Adipocyte (in vitro differentiated cells): Measurements from ENCODE around the gene MLLT3.

Experiments used
- DNase-seq: peaks from one replicate; pipeline ENCODE4 v3.0.0-alpha.2; 2015; ENCODE audit warnings: low read depth
- H3K27me3 ChIP-seq: replicated peaks from 2 replicates; pipeline ENCODE4 v1.7.0; 2013; ENCODE audit warnings: mild to moderate bottlenecking, low read length, moderate library complexity; ENCODE audit not compliant: control insufficient read depth, insufficient read depth
- H3K36me3 ChIP-seq: 2 replicates; pipeline ENCODE4 v1.7.0; 2013; ENCODE audit warnings: low read length, mild to moderate bottlenecking, moderate library complexity; ENCODE audit not compliant: control insufficient read depth, insufficient read depth, severe bottlenecking
- H3K4me1 ChIP-seq: 2 replicates; pipeline ENCODE4 v1.7.0; 2013; ENCODE audit warnings: mild to moderate bottlenecking, low read length, moderate library complexity; ENCODE audit not compliant: control insufficient read depth, insufficient read depth
- H3K4me3 ChIP-seq: 2 replicates; pipeline ENCODE4 v1.7.0; 2013; ENCODE audit warnings: mild to moderate bottlenecking, low read length, moderate library complexity
- H3K9ac ChIP-seq: 2 replicates; pipeline ENCODE4 v1.7.0; 2013; ENCODE audit warnings: mild to moderate bottlenecking, low read length, moderate library complexity
- H3K9me3 ChIP-seq: 2 replicates; pipeline ENCODE4 v1.7.0; 2013; ENCODE audit warnings: mild to moderate bottlenecking, low read length, moderate library complexity; ENCODE audit not compliant: control insufficient read depth

Gene MLLT3

DNA sequence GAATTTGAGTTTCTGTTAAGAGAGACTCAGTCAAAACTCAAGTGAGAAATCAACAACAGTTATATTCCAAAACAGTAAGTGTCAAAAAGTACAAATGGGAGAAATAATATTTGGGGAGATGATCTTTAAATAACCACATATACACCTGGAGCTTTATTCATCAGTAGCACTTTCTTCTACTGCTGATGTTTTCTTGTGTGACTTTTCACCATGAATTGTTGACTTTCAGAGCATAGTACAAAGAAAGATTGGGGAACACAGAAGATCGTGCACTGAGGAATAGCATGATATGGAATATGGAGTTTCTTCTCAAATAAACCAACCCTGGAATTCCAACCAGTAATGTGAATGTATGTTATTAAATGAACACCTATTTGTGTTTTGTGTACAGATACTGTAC lies 130.7 kb downstream of the MLLT3 start:
- Histone ChIP-seq H3K4me3 (no peak overlapping the region), H3K9ac (no peak overlapping the region), H3K9me3 (no peaks in the 10 kb centered on the region), H3K4me1 (no peaks in the 10 kb centered on the region), H3K27me3 (no peaks in the 10 kb centered on the region), H3K36me3 (no peaks in the 10 kb centered on the region)
- DNase-seq: no peak

DNA sequence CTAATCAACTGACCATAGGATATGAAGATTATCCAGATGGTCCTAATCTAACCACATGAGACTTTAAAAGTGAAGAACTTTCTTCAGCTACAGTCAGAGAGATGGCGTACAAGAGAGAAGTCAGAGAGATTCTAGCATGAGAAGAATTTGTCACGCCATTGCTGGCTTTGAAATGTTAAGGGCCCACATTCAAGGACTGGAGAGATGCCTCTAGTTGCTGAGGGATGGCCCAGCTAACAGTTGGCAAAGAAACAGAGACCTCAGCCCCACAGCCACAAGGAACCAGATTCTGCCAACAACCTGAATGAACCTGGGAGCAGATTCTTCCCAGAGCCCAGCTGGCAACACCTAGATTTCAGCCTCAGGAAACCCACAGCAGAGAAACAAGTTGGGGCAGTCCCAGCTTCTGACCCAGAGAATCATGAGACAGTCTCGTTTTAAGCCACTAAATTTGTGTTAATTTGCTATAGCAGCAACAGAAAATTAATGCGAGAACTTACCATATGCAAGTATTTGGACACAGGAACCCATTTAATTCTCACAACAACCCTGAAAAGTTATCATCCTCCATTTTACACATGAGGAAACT lies 132.0 kb downstream of the MLLT3 start:
- H3K9me3 ChIP-seq: no peaks in the 10 kb centered on the region
- H3K4me3 ChIP-seq: no peak overlapping the region
- DNase-seq: no peak
- H3K27me3 ChIP-seq: no peaks in the 10 kb centered on the region
- H3K9ac ChIP-seq: no peak overlapping the region
- no peaks in the 10 kb centered on the region for H3K36me3 ChIP-seq
- no peaks in the 10 kb centered on the region for H3K4me1 ChIP-seq

DNA sequence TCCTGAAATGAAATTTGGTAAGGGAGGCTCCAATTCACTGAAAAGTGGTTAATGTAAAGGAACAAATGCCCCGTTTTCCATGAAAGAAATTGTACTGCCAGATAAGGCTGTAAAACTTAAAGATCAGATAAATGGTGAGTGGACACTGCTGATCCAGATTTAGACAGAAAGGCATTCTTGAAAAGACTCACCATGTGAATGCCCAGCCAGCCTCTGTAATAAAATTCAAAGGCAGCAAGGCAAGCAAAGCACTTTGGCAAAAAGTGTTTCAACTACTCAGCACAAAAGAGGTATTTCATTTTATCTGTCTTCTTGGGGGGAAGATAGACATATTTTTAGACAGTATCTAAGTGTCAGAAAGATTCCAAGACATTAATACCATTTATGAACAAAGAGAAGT lies 133.6 kb downstream of the MLLT3 start:
- Histone ChIP-seq H3K4me3 (no peak overlapping the region), H3K36me3 (no peaks in the 10 kb centered on the region), H3K9ac (no peak overlapping the region), H3K27me3 (no peaks in the 10 kb centered on the region), H3K9me3 (no peaks in the 10 kb centered on the region), H3K4me1 (peaks cover 2% of the 10 kb centered on the region)
- DNase-seq: no peak

DNA sequence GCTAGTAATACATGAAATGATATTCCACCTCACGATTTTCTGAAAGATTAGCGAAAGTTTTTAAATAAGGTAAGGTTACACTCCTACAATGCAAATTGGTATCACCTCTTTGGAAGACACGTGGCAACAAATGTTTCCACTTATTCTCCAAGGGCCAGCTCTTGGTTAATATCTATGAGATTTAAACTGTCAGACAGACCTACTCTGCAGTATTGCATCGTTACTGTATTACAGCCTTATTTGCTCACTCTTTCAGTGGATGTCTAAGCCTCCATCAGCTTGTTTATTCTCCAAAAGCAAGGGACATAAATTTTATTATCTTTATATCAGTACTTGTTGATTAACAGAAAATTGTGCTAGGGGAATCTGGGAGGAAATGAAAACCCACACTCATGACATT lies 135.7 kb downstream of the MLLT3 start:
- Histone ChIP-seq H3K4me3 (no peak overlapping the region), H3K9me3 (no peaks in the 10 kb centered on the region), H3K4me1 (peaks cover 2% of the 10 kb centered on the region), H3K36me3 (no peaks in the 10 kb centered on the region), H3K27me3 (no peaks in the 10 kb centered on the region), H3K9ac (no peak overlapping the region)
- no peak for DNase-seq

DNA sequence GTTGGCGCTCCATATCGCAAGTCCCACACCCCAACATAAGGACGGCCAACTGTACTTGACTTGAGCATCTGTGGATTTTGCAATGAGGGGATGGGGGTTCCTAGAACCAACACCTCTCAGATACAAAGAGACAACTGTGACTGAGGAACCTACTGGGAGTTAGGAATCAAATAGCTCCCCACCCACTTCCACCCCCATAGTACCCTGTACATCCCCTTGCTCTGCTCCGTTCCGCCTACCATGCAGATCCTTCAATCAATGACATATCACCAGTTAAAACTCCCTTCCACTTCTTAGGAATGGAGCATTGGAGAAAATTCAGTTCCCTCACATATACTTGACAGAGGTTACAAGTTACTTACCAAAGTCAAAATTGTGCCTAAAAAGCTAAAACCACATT lies 140.9 kb downstream of the MLLT3 start:
- no peaks in the 10 kb centered on the region for H3K9me3 ChIP-seq
- DNase-seq: no peak
- peaks cover 13% of the 10 kb centered on the region for H3K4me1 ChIP-seq
- no peak overlapping the region for H3K4me3 ChIP-seq
- no peaks in the 10 kb centered on the region for H3K27me3 ChIP-seq
- H3K36me3 ChIP-seq: no peaks in the 10 kb centered on the region
- H3K9ac ChIP-seq: no peak overlapping the region

DNA sequence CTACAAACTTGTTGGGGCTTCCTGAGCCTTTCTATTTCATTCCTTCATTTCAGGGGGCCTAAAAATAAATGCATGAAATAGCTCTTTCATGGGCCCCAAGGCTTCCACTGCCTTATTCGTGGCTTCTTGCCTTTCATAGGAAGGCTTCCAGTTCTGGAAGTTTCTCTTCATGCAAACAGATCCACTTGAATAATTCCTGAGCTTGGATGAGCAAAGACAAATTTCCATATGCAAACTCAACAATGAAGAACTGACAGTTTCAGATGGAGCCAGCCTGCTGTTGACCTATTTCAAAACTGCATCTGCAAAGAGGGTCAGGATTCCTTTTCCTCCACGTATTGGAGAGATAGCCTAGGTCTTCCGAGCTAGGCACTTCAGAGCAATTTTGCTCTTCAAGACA lies 142.1 kb downstream of the MLLT3 start:
- H3K9ac ChIP-seq: no peak overlapping the region
- H3K27me3 ChIP-seq: no peaks in the 10 kb centered on the region
- no peaks in the 10 kb centered on the region for H3K36me3 ChIP-seq
- no peak for DNase-seq
- no peak overlapping the region for H3K4me3 ChIP-seq
- peaks cover 13% of the 10 kb centered on the region for H3K4me1 ChIP-seq
- no peaks in the 10 kb centered on the region for H3K9me3 ChIP-seq

DNA sequence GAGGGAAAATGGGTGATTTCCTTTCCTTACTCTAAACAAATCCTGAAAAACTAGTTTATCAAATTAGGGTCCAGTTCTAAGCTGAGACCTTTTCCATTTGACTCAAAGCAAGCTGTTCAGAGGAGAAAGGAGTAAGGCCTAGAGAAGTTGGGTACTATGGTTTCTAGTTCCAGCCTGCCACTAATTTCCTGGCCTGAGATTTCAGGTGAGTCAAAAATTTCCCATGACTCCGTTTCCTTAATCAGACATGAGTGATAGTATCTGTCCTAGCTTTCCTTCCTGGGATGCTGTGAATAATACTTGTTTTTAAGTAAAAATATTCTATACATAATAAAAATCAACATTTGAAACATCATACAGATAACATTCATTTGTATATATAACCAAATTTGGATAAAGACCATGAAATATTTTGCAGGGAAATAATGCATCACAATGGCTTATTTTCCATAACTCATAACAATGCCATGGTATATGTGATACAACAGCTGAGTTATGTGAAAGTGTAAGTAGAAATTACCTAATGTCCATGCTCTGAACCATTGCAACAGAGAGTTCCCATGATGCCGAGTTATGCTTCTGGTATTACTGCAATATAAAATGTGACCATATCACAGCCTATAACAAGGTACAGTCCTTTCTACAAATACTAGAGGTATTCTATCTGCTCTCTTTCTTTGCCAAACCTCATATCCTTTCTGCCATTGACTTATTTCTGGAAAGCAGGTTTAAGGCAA lies 142.7 kb downstream of the MLLT3 start:
- H3K36me3 ChIP-seq: no peaks in the 10 kb centered on the region
- no peak overlapping the region for H3K9ac ChIP-seq
- H3K9me3 ChIP-seq: no peaks in the 10 kb centered on the region
- peak; percentile 62 for DNase-seq
- H3K4me3 ChIP-seq: no peak overlapping the region
- H3K4me1 ChIP-seq: peaks cover 13% of the 10 kb centered on the region
- no peaks in the 10 kb centered on the region for H3K27me3 ChIP-seq

DNA sequence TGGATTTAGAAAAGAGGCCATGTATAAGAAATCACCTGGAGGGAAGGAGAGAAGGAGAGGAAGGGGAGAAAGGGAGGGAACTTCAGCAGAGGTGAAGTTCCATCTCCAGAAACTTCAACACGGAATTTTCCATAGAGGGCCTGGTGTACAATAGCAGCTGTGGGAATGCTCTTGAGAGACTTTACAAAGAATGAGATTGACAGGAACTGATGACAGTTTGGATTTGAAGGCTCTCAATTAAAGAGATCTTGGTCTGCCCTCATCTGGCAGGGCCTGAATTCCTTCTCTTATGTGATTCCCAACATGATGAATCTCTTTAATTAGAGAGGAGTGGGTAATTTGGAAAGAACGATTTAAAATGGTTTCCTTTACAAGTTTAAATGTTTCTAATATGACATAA lies 143.5 kb downstream of the MLLT3 start:
- DNase-seq: no peak
- no peaks in the 10 kb centered on the region for H3K27me3 ChIP-seq
- no peak overlapping the region for H3K9ac ChIP-seq
- peaks cover 17% of the 10 kb centered on the region for H3K4me1 ChIP-seq
- no peaks in the 10 kb centered on the region for H3K36me3 ChIP-seq
- no peaks in the 10 kb centered on the region for H3K9me3 ChIP-seq
- no peak overlapping the region for H3K4me3 ChIP-seq

DNA sequence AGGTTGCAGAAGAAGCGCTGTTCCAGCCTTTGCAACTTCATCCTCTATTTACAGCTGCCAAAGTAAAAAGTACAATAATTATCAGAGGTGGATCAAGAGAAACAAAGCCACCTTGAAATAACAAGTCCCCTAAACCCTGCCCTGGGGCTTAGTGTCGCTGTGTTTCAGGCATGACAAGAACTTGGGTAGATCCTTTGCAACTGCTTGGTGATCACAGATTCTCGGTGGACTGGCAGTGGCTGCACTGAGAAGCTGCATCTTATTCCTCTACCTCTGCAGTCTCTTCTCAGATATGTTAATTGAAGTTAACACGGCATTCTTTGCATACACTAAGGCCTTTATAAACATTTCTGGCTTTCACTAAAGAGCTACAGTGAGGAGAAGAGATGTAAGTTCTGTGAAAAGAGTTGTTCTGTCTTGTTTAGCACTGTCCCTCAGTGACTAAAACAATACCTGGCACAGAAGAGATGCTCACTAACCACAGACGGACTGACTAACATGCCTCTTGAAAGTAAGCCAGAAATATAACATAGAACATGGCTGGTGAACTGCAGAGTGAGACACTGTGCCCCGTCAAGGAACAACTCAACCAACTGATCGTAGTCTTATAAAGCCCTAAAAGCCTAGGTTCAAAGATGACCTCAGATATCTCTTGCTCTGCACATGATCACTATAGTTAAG lies 144.2 kb downstream of the MLLT3 start:
- no peak for DNase-seq
- Histone ChIP-seq H3K4me1 (peaks cover 24% of the 10 kb centered on the region), H3K4me3 (no peak overlapping the region)

DNA sequence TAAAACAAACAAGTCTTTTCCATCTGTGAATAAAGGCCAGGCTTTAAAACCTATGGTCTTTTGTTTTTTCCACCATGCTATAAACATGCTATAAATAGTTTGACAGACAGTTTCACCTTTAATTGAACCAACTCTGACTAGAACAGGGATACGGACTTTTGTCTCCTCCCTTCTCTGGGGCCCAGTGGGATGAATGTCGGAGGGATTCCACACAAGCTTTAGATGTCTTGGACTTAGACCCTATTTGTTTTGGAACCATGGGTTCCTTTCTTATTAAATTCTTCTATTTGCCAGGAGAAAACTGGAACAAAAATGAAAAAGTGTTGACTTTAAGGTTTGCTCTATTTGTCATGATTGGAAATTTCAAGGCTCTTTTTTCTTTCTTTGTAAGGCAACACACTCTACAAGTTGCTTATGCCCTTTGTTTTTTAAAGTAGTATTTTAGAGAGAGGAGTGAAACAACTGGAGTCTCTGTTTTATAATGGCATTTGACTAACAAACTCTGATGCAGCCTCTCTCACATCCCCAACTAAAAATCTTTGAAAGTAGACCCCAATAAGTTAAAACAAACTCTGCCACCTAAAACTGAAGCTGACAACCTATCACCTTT lies 145.3 kb downstream of the MLLT3 start:
- H3K9ac ChIP-seq: no peak overlapping the region
- peak; percentile 78 for DNase-seq

More for the DNA sequence above, 144.2 kb downstream of the MLLT3 start:
- Histone ChIP-seq H3K9ac (no peak overlapping the region), H3K27me3 (no peaks in the 10 kb centered on the region), H3K9me3 (no peaks in the 10 kb centered on the region), H3K36me3 (no peaks in the 10 kb centered on the region)

DNA sequence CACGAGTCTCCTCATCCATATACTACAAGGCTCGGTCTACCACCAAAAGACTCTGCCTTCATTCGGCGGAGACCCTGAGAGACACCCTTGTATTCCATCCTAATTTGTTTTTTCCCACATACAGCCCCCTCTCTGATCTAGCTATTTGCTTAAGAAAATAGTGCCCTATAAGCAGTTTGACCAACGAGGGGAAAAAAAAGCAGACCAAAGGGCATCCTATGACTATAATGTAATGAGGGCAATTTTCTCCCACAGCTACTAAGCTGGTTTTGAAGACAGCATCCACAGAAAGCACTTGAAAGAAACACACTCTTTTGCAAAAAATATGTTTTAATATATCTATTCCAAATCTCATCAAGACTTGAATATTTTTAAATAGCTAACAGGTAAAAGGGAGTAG lies 147.8 kb downstream of the MLLT3 start:
- no peak for DNase-seq
- Histone ChIP-seq H3K9ac (no peak overlapping the region), H3K9me3 (no peaks in the 10 kb centered on the region), H3K4me3 (no peak overlapping the region), H3K36me3 (no peaks in the 10 kb centered on the region), H3K4me1 (peaks cover 29% of the 10 kb centered on the region), H3K27me3 (no peaks in the 10 kb centered on the region)

More for the DNA sequence above, 145.3 kb downstream of the MLLT3 start:
- Histone ChIP-seq H3K4me1 (peaks cover 34% of the 10 kb centered on the region), H3K9me3 (no peaks in the 10 kb centered on the region), H3K27me3 (no peaks in the 10 kb centered on the region), H3K4me3 (no peak overlapping the region), H3K36me3 (no peaks in the 10 kb centered on the region)
